Ovary (tissue), 9 donors: ENCODE measurements around the gene RASL10A. TPM values are rescaled to one million over a fixed set of nuclear protein-coding genes. Genes with fewer than 3 reads are reported as not detected.

Source experiments
- DNase-seq, 5 donors: peaks; one replicate each; pipeline ENCODE4 v3.0.0-alpha.2; 2019 to 2020
- H3K27ac ChIP-seq, 2 donors: fragments of 200-600 bp; one replicate each; pipeline versions ENCODE4 v1.5.1 to v1.8.0; 2019 to 2022
- H3K27me3 ChIP-seq: fragments of 200-600 bp; one replicate; pipeline ENCODE4 v1.8.0; 2022
- H3K36me3 ChIP-seq: fragments of 200-600 bp; sonication (generic); one replicate; pipeline ENCODE4 v1.5.1; 2019
- H3K4me1 ChIP-seq: one replicate; pipeline ENCODE4 v1.8.1; 2013; ENCODE audit warnings: mild to moderate bottlenecking, moderate library complexity; ENCODE audit not compliant: insufficient read depth
- H3K4me3 ChIP-seq: fragments of 200-600 bp; sonication (generic); one replicate; pipeline ENCODE4 v1.5.1; 2017
- H3K9me3 ChIP-seq, 2 donors: fragments of 200-600 bp in 1 of 2; sonication (generic) in 1 of 2; one replicate each; pipeline versions ENCODE4 v1.5.1 to v1.8.1; 2013 to 2019; ENCODE audit warnings: mild to moderate bottlenecking in 1 of 2, moderate library complexity in 1 of 2
- EP300 ChIP-seq: sonication (generic); formaldehyde crosslinking; IDR thresholded peaks from one replicate; pipeline ENCODE4 v1.6.1; 2017; ENCODE audit warnings: antibody characterized with exemption
- POLR2A ChIP-seq: fragments of 450-650 bp; IDR thresholded peaks from one replicate; pipeline ENCODE4 v1.6.1; 2017; ENCODE audit warnings: antibody characterized with exemption, mild to moderate bottlenecking, moderate library complexity
- WGBS, 3 donors: extraction: QIAGEN DNeasy Blood & Tissue Kit in 1 of 3; methylation state at CpG; one replicate each; pipeline versions ENCODE4 v1.1.5 to v1.1.7; 2013 to 2017; 5-methylcytosine and 5-hydroxymethylcytosine counted together
- intact Hi-C, 4 donors: fragments of 100-400 bp; cut with DNase I; formaldehyde crosslinking; loops; one replicate each; pipeline versions ENCODE4 v1.11.0 to v1.15.1; 2022 to 2023
- polyA plus RNA-seq, 2 donors: library from polyadenylated mRNA; stranded (reverse); fragments of 200-250 nt in 1 of 2; fragments of 350-450 nt in 1 of 2; fragmentation: Illumina TruSeq in 1 of 2; extraction: RNeasy Lipid Tissue Mini Kit (QIAGEN cat#74804) in 1 of 2; gene quantifications; one replicate each; pipeline ENCODE4 v1.2.3, GENCODE V29; 2013 to 2014
- total RNA-seq, 7 donors: library from RNA; depleted of rRNA in 2 of 7; stranded (reverse); fragments of >200 nt in 2 of 7; fragmentation: NEBNext Ultra II Directional in 3 of 7; extraction: Animal tissue kit (Norgen Biotek cat#: 25700) in 3 of 7; gene quantifications; one replicate each; pipeline versions ENCODE4 v1.1.0 to v1.2.4, GENCODE V29; 2016 to 2023
- TF ChIP-seq, protein P1 (sequence below), 3 donors: fragments of 450-650 bp in 2 of 3; fragments of 200-600 bp in 1 of 3; IDR thresholded peaks; one replicate each; pipeline versions ENCODE4 v1.5.1 to v1.8.0; 2016 to 2022; ENCODE audit warnings: antibody characterized with exemption in 3 of 3, mild to moderate bottlenecking in 1 of 3
- donor health status: DM: no; HTN: no; CAD: no; lungs with moderate emphysema.
- donor health status: DM: no; HTN: no; CAD: no.
- donor health status: Bipolar disorder and iron deficiency.
- donor health status: DM: yes; HTN: yes; CAD: no.
- donor health status: DM: no; HTN: no; CAD: no.
- donor health status: DM: yes; HTN: yes; CAD: no.

The RASL10A gene
- total and polyA plus RNA-seq, 9 donors = 0.22 to 0.53 (median 0.40) TPM; not detected in 3

DNA sequence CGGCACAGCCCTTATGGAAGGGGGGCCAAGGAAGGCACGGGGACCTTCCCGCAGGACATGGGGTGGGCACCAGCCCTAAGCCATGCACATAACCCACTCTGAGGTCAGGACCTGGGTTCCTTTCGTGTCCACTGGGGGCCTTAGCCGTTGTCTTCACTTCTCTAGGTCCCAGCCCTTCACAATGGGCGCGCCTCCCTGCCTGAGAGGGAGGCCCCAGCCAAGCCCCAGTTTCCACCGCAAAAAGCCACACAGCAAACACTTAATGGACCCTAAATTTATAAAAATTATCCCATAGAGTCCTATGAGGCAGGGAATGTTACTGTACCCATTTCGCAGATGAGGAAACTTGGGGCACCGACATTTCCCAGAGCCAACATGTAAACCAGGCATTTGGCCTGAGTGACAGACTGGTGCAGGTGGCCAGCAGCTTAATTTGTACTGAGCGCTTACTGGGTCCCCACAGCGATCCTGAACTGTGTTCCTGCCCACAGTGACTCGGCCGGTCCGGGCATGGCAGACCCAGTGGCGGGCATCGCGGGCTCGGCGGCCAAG lies 7.8 kb downstream of the RASL10A start:
- no peaks in the 10 kb centered on the region for H3K36me3 ChIP-seq

DNA sequence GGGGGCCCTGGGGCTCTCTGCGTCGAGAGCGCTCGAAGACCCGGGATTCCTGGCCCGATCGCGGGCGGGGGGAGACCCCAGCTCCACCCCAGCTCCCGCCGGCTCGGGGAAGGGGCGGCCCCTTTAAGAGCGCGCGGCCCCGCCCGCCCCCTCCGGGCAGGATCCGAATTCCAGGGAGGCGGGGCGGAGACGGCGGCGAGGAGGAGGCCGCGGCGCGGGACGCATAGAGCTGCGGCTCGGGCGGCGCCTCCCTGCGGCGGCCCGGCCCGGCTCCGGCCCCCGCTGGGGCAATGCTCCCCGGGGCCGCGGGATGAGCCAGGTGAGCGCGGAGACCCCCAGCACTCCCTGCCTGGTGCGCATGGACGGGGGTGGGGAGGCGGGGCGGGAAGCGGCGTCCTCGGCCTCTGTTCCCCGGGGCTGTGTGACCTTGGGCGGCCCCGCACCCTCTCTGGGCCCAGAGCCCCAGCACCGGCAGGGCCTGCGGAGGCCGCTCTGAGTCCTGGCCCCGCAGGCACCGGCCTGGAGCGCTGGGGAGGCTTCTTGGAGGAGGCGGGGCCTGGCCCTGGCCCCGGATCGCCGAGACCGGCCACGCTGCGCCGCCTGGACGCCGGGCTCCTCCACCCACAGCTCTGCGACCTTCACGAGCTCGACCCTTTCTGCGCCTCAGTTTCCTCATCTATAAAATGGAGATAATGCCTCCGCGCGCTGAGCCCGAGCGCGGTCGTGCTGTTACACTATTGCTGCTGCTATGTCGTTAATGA lies 8.5 kb downstream of the RASL10A start:
- TF ChIP-seq EP300 = no peak
- TF ChIP-seq POLR2A = peak; percentile 43
- H3K4me1 ChIP-seq = peaks cover 21% of the 10 kb centered on the region
- no peaks in the 10 kb centered on the region for H3K27me3 ChIP-seq
- WGBS, 3 donors = 2% methylated on average over 42 to 83 of the region's 83 CpGs
- intact Hi-C loops = no loop called here
- peak; percentile 78 to 89 (median 83) for DNase-seq
- no peaks in the 10 kb centered on the region for H3K9me3 ChIP-seq
- H3K4me3 ChIP-seq = peak overlapping the region; percentile 80
- H3K36me3 ChIP-seq = no peaks in the 10 kb centered on the region
- H3K27ac ChIP-seq = peak overlapping the region; percentile 46 to 75

More for the DNA sequence above, 7.8 kb downstream of the RASL10A start:
- TF ChIP-seq EP300 (no peak), POLR2A (no peak)
- TF ChIP-seq, protein P1, sequence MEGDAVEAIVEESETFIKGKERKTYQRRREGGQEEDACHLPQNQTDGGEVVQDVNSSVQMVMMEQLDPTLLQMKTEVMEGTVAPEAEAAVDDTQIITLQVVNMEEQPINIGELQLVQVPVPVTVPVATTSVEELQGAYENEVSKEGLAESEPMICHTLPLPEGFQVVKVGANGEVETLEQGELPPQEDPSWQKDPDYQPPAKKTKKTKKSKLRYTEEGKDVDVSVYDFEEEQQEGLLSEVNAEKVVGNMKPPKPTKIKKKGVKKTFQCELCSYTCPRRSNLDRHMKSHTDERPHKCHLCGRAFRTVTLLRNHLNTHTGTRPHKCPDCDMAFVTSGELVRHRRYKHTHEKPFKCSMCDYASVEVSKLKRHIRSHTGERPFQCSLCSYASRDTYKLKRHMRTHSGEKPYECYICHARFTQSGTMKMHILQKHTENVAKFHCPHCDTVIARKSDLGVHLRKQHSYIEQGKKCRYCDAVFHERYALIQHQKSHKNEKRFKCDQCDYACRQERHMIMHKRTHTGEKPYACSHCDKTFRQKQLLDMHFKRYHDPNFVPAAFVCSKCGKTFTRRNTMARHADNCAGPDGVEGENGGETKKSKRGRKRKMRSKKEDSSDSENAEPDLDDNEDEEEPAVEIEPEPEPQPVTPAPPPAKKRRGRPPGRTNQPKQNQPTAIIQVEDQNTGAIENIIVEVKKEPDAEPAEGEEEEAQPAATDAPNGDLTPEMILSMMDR (IDR thresholded peaks at IDR 0.05) = no peak
- DNase-seq = peak in 1 of 5 donors; percentile 37
- Histone ChIP-seq H3K9me3 (no peaks in the 10 kb centered on the region), H3K27ac (peak overlapping the region; percentile 46 to 75), H3K4me3 (peak overlapping the region; percentile 80), H3K27me3 (no peaks in the 10 kb centered on the region), H3K4me1 (peaks cover 19% of the 10 kb centered on the region)
- intact Hi-C loops = no loop called here
- 65 to 70% (median 69%) methylated on average over 19 to 20 of the region's 20 CpGs for WGBS, 3 donors

DNA sequence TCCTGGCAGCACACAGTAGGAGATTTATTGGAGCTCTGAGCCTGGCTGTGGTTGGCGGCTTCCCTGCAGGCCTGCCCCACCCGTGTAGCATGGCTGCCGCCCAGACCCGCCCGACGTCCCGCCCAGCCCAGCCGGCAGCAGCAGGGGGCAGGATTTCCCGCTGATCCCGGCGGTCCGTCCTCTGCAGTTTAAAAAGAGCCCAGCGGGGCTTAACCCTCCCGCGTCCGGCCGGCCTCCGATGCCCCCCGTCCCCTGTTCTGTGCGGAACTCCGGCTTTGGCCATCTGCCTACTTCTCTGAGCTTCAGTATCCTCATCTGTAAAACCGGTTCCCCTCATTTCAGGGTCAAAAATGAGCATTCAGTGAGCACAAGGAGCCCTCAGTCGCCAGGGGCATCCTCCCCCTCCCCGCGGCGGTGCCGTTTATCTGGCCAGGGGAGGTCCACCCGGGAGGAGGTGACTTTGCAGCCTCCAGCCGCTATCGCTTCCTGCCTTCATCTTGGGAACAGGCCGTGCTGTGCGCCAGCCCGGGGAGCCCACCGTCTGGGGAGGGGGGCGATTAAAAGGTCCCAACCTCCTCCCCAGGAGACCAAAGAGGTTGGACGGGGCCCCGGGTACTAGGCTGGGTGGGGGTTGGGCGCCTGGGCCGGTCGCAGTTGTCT lies 9.2 kb downstream of the RASL10A start, which contains the start of gene GAS2L1:
Gene GAS2L1, plus strand, starts transcription at position 476 of the 660 bp plus-strand sequence. CDS start 1,456 bp downstream, outside the sequence.
- no peaks in the 10 kb centered on the region for H3K27me3 ChIP-seq
- WGBS, 3 donors = 0 to 1% (median 1%) methylated on average over 36 to 40 of the region's 40 CpGs
- no peaks in the 10 kb centered on the region for H3K36me3 ChIP-seq
- peaks cover 17% of the 10 kb centered on the region for H3K4me1 ChIP-seq
- DNase-seq = peak; percentile 78 to 90 (median 84)
- no peaks in the 10 kb centered on the region for H3K9me3 ChIP-seq
- H3K27ac ChIP-seq = peak within 1 kb of the TSS; percentile 46 to 75
- intact Hi-C loops = no loop called here
- TF ChIP-seq EP300 = no peak
- peak; percentile 11 for TF ChIP-seq POLR2A
- TF ChIP-seq, protein P1 (IDR thresholded peaks at IDR 0.05) = peak; percentile 39 to 70 (median 59)
- peak within 1 kb of the TSS; percentile 80 for H3K4me3 ChIP-seq

DNA sequence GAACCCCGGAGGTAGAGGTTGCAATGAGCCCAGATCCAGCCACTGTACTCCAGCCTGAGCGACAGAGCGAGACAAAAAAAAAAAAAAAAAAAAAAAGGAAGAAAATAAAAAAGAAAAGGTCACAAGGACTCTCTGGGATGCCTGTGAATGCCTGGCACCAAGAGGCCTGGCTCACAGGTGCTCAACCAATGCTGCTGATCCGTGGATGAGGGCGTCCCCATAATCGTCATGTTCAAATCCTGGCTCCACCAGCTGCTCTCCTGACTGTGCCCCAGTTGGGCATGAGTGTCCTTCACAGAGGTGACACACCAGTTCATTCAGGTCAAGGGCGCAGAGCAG lies 9.7 kb downstream of the RASL10A start:
- Histone ChIP-seq H3K4me1 (peaks cover 14% of the 10 kb centered on the region), H3K27ac (peak overlapping the region in 1 of 2 donors; percentile 46), H3K9me3 (no peaks in the 10 kb centered on the region), H3K36me3 (no peaks in the 10 kb centered on the region), H3K4me3 (no peak overlapping the region), H3K27me3 (no peaks in the 10 kb centered on the region)
- intact Hi-C loops = no loop called here
- WGBS, 3 donors = 45 to 48% (median 47%) methylated on average over 7 of the region's 7 CpGs
- DNase-seq = no peak
- TF ChIP-seq POLR2A = no peak
- TF ChIP-seq EP300 = no peak
- TF ChIP-seq, protein P1 (IDR thresholded peaks at IDR 0.05) = no peak
